A673 (cell line): ENCODE measurements around the gene RTCB.

Experiments
- CTCF ChIP-seq: fragments of 300-800, 200-600 bp; sonication (generic); conservative IDR thresholded peaks from 2 replicates; pipeline ENCODE4 v1.5.1; 2017; ENCODE audit warnings: low read depth, mild to moderate bottlenecking, antibody characterized with exemption, low read length, moderate library complexity, mixed read lengths
- EZH2 ChIP-seq: fragments of 200-600 bp; sonication (generic); IDR thresholded peaks from 2 replicates; pipeline ENCODE4 v1.6.1; 2017; ENCODE audit warnings: borderline replicate concordance, low read depth, mild to moderate bottlenecking, mixed read lengths, antibody characterized with exemption, low read length; ENCODE audit not compliant: poor library complexity, severe bottlenecking

DNA sequence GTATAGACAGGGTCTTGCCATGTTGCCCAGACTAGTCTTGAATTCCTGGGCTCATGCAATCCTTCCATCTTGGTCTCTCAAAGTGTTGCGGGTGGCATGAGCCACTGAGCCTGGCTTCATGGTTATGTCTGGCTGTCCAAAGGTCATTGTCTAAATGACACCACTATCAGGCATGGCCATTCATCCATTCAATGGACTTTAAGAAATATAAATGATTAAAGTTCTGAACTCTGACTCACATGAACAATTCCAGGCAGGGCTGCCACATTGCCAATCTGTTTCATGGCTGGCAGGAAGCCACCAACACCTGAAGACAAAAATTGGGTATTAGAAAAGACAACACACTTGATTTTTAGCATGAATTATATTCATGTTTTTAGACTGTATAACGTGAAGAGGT is 4.1 kb downstream of the RTCB start:
- no peak for TF ChIP-seq CTCF
- no peak for TF ChIP-seq EZH2
